ENCODE results near the gene COL28A1. TPM values are rescaled to one million over a fixed set of nuclear protein-coding genes. Genes with fewer than 3 reads are reported as not detected.

Gene COL28A1
- polyA plus RNA-seq, 1 experiment, result 0.04 TPM

- Histone ChIP-seq H3K4me3 (ENCODE audit: low read depth, low read length) (no peak overlapping the region), H3K9me3 (ENCODE audit: control insufficient read depth, insufficient read depth, low read length) (no peaks in the 10 kb centered on the region), H3K27ac (ENCODE audit: low read depth, low read length) (no peak overlapping the region), H3K27me3 (ENCODE audit: control insufficient read depth, insufficient read depth, low read length) (no peaks in the 10 kb centered on the region)
- TF ChIP-seq CTCF (IDR thresholded peaks at IDR 0.05; ENCODE audit: low read depth, low read length), result no peak
- no peak for DNase-seq (ENCODE audit: low read depth, low spot score)
- POLR2A ChIA-PET, result no interaction called here
- CTCF ChIA-PET, result no interaction called here
Observed at GRCh38 chr7:7321681-7322080, 214.0 kb downstream of the COL28A1 start.

- no peak for TF ChIP-seq CTCF (IDR thresholded peaks at IDR 0.05; ENCODE audit: low read depth, low read length)
- Histone ChIP-seq H3K27me3 (ENCODE audit: control insufficient read depth, insufficient read depth, low read length) (no peaks in the 10 kb centered on the region), H3K9me3 (ENCODE audit: control insufficient read depth, insufficient read depth, low read length) (no peaks in the 10 kb centered on the region), H3K4me3 (ENCODE audit: low read depth, low read length) (no peak overlapping the region), H3K27ac (ENCODE audit: low read depth, low read length) (no peak overlapping the region)
- ChIA-PET CTCF (no interaction called here), POLR2A (no interaction called here)
- DNase-seq (ENCODE audit: low read depth, low spot score), result no peak
Observed at GRCh38 chr7:7318601-7319000, 217.1 kb downstream of the COL28A1 start.

- H3K9me3 ChIP-seq (ENCODE audit: control insufficient read depth, insufficient read depth, low read length), result no peaks in the 10 kb centered on the region
- ChIA-PET POLR2A (no interaction called here), CTCF (no interaction called here)
- DNase-seq (ENCODE audit: low read depth, low spot score), result no peak
- H3K4me3 ChIP-seq (ENCODE audit: low read depth, low read length), result no peak overlapping the region
- no peak for TF ChIP-seq CTCF (IDR thresholded peaks at IDR 0.05; ENCODE audit: low read depth, low read length)
- H3K27ac ChIP-seq (ENCODE audit: low read depth, low read length), result no peak overlapping the region
- H3K27me3 ChIP-seq (ENCODE audit: control insufficient read depth, insufficient read depth, low read length), result no peaks in the 10 kb centered on the region
Observed at GRCh38 chr7:7317850-7318249, 217.8 kb downstream of the COL28A1 start.

- ChIA-PET POLR2A (no interaction called here), CTCF (no interaction called here)
- Histone ChIP-seq H3K4me3 (ENCODE audit: low read depth, low read length) (no peak overlapping the region), H3K27me3 (ENCODE audit: control insufficient read depth, insufficient read depth, low read length) (no peaks in the 10 kb centered on the region), H3K27ac (ENCODE audit: low read depth, low read length) (no peak overlapping the region), H3K9me3 (ENCODE audit: control insufficient read depth, insufficient read depth, low read length) (no peaks in the 10 kb centered on the region)
- TF ChIP-seq CTCF (IDR thresholded peaks at IDR 0.05; ENCODE audit: low read depth, low read length), result no peak
- no peak for DNase-seq (ENCODE audit: low read depth, low spot score)
Observed at GRCh38 chr7:7315851-7316250, 219.8 kb downstream of the COL28A1 start.

- no peaks in the 10 kb centered on the region for H3K9me3 ChIP-seq (ENCODE audit: control insufficient read depth, insufficient read depth, low read length)
- H3K27ac ChIP-seq (ENCODE audit: low read depth, low read length), result no peak overlapping the region
- CTCF ChIA-PET, result interaction anchor here (1.5 kb wide), 1 partner anchor 209 kb away, joined by 3 read pairs; no protein-coding TSS in a partner anchor
- no peak for TF ChIP-seq CTCF (IDR thresholded peaks at IDR 0.05; ENCODE audit: low read depth, low read length)
- no peak overlapping the region for H3K4me3 ChIP-seq (ENCODE audit: low read depth, low read length)
- DNase-seq (ENCODE audit: low read depth, low spot score), result no peak
- H3K27me3 ChIP-seq (ENCODE audit: control insufficient read depth, insufficient read depth, low read length), result no peaks in the 10 kb centered on the region
- POLR2A ChIA-PET, result no interaction called here
Observed at GRCh38 chr7:7312323-7312722, 223.3 kb downstream of the COL28A1 start.
